Measurements from ENCODE around the gene SEC14L5.

DNA sequence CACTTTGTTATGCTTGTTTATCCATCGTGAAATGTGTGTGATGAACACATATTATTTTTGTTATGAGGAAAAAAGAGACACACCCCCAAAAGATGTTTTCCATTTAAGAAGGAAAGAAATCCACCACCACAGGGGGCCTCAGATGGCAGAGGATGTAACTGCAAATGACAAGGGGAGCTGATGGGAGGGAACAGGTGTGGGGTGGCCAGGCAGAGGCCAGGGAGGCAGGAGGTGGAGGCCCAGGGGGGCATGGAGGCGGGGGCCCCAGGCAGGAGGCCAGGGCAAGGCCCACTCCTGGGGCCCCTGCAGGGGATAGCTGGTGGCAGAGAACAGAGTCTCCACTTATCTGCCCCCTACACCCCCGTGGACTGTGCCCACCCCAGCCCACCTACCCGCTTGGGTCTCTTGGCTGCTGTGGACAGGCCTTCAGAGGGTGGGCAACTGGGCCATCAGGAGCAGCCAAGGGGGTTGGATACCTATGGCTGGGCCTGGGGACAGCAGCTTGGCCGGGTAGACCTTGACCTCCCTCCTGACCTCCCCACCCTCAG, 49.2 kb upstream of the SEC14L5 start:
- TF ChIP-seq, protein P1, sequence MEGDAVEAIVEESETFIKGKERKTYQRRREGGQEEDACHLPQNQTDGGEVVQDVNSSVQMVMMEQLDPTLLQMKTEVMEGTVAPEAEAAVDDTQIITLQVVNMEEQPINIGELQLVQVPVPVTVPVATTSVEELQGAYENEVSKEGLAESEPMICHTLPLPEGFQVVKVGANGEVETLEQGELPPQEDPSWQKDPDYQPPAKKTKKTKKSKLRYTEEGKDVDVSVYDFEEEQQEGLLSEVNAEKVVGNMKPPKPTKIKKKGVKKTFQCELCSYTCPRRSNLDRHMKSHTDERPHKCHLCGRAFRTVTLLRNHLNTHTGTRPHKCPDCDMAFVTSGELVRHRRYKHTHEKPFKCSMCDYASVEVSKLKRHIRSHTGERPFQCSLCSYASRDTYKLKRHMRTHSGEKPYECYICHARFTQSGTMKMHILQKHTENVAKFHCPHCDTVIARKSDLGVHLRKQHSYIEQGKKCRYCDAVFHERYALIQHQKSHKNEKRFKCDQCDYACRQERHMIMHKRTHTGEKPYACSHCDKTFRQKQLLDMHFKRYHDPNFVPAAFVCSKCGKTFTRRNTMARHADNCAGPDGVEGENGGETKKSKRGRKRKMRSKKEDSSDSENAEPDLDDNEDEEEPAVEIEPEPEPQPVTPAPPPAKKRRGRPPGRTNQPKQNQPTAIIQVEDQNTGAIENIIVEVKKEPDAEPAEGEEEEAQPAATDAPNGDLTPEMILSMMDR (IDR thresholded peaks at IDR 0.05; ENCODE audit: low read depth, low read length), result no peak
- TF ChIP-seq EZH2phosphoT487 (IDR thresholded peaks at IDR 0.05; ENCODE audit: low read depth), result no peak

Measured in OCI-LY3 (cell line).